ENCODE results near the gene NEMP2. TPM values are rescaled to one million over a fixed set of nuclear protein-coding genes. Genes with fewer than 3 reads are reported as not detected.
A peak's percentile ranks its signal among the peaks of the same experiment; 100 is the strongest.

NEMP2 gene
- total RNA-seq, 4 donors from 2014 or later, result 2.6 to 10.5 (median 5.3) TPM

- TF ChIP-seq CTCF (IDR thresholded peaks at IDR 0.05), result no peak
- peak; percentile 64 for ATAC-seq (ENCODE audit: low FRiP score)
- DNase-seq (ENCODE audit: low spot score), result no peak
These were observed 11.2 kb upstream of the NEMP2 start for GRCh38 chr2:190545555-190546385.

DNA sequence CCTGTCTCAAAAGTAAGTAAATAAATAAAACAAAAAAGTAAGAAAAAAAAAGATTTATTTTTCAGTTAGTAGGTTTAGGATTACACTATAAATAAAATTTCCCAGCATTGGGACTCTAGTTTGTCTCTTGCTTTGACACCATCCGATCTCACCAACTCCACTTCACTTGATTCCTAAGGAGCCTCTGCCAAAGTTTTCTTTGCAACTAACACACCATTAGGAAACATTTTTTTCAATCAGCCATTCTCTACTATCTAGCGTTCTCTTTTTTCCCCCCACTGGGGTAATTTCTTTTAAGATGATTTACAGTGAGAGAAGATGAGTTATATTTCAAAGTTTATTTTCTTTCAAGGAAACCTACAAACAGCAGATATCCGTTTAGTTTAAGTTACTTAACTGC is 10.6 kb upstream of the NEMP2 start:
- TF ChIP-seq CTCF (IDR thresholded peaks at IDR 0.05), result no peak
- ATAC-seq (ENCODE audit: low FRiP score) (no peak), DNase-seq (ENCODE audit: low spot score) (no peak)

DNA sequence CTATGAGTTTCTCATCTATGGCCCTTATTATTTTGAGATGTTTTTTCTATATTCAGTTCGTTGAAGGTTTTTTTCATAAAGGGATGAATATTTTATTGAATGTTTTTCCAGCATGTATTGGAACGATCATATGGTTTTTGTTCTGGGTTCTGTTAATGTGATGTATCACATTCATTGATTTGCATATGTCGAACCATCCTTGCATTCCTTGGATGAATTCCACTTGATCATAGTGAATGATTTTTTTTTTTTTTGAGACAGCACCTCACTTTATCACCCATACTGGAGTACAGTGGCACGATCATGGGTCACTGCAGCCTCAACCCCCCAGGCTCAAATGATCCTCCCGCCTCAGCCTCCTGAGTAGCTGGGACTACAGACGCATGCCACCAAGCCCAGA is 5.5 kb upstream of the NEMP2 start:
- TF ChIP-seq CTCF (IDR thresholded peaks at IDR 0.05), result no peak
- DNase-seq (ENCODE audit: low spot score) (no peak), ATAC-seq (ENCODE audit: low FRiP score) (no peak)

GRCh38 chr2:190538201-190538600 is 3.7 kb upstream of the NEMP2 start:
- ATAC-seq (ENCODE audit: low FRiP score) (no peak), DNase-seq (ENCODE audit: low spot score) (no peak)
- TF ChIP-seq CTCF (IDR thresholded peaks at IDR 0.05), result no peak

DNA sequence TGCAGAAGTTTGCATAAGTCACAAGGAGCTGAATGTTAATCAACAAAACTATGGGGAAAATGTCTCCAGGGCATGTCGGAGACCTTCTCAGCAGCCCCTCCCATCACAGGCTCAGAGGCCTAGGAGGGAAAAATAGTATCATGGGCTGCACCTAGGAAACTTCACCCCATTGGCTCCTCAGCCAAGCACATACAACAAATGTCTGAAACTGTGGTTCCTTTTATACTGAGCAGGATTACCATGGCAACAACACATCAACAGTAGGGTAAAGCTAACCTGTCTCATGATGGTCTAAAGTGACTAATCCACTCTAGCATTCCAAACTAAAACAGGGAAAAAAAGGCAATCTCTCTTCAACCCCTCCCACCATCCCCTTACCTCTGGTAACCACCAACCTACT is 3.2 kb upstream of the NEMP2 start:
- TF ChIP-seq CTCF (IDR thresholded peaks at IDR 0.05), result no peak
- no peak for ATAC-seq (ENCODE audit: low FRiP score)
- DNase-seq (ENCODE audit: low spot score), result no peak

GRCh38 chr2:190535586-190535985 is 1.1 kb upstream of the NEMP2 start:
- DNase-seq (ENCODE audit: low spot score) (no peak), ATAC-seq (ENCODE audit: low FRiP score) (no peak)
- no peak for TF ChIP-seq CTCF (IDR thresholded peaks at IDR 0.05)

DNA sequence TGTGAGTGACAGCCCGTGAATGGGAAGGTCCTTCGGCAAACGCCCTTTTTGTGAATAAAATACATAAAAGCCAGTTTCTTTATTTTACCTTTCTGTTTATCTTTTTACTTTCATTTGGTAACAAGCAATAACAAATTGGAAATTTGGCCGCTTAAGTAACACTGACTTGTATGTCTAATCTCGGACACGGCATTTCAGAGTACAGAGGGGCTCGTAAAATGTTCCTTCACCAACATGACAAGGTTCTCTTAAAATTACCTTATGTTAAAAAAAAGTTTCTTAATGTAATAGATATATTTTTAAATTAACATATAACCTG is 558 bp upstream of the NEMP2 start:
- TF ChIP-seq CTCF (IDR thresholded peaks at IDR 0.05), result no peak
- ATAC-seq (ENCODE audit: low FRiP score) (no peak), DNase-seq (ENCODE audit: low spot score) (no peak)
